ENCODE data around the gene COPZ2.

The COPZ2 gene

DNA sequence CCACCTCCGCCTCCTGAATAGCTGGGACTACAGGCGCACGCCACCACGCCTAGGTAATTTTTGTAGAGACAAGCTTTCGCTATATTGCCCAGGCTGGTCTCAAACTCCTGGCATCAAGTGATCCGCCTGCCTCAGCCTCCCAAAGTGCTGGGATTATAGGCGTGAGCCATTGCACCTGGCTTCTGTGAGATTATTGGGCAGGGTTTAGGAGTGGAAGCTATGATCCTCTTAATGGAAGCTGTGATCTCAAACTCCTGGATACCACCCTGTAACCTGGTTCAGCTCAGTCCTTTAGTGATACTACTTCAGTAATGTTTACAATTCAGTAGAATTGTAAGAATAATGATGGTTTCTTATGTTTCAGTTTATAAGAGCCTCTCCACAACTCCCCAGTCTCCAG lies 24.7 kb upstream of the COPZ2 start:
- H3K4me3 ChIP-seq (ENCODE audit: low read length), result no peak overlapping the region
- no peak for TF ChIP-seq ZNF274 (IDR thresholded peaks at IDR 0.05; ENCODE audit: low read depth, low read length)

DNA sequence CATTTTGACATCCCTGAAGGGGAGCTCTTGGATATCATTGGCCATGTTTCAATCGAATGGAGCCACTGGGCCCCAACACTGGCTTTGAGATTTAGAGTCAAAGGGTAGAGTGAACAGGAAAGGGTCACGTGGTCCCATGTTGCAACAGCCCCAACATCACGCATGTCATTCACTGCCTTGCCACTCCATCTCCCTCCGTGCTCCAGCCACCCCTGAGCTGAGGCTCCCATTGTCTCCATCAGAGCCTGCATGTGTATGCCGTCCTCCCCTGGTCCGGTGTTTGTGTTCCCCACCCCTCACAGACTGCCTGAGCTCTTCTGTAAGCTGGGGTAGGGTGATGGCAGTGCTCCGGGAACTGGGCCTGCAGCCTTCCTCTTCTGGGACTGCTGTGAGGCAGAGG lies 22.7 kb upstream of the COPZ2 start:
- H3K4me3 ChIP-seq (ENCODE audit: low read length), result no peak overlapping the region
- no peak for TF ChIP-seq ZNF274 (IDR thresholded peaks at IDR 0.05; ENCODE audit: low read depth, low read length)

DNA sequence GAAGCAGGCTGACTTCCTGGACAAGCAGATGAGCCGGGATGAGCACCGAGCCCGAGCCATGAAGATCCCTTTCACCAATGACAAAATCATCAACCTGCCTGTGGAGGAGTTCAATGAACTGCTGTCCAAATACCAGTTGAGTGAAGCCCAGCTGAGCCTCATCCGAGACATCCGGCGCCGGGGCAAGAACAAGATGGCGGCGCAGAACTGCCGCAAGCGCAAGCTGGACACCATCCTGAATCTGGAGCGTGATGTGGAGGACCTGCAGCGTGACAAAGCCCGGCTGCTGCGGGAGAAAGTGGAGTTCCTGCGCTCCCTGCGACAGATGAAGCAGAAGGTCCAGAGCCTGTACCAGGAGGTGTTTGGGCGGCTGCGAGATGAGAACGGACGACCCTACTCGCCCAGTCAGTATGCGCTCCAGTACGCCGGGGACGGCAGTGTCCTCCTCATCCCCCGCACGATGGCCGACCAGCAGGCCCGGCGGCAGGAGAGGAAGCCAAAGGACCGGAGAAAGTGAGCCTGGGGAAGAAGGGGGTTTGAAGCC lies 21.6 kb upstream of the COPZ2 start:
- H3K4me3 ChIP-seq (ENCODE audit: low read length), result no peak overlapping the region
- TF ChIP-seq ZNF274 (IDR thresholded peaks at IDR 0.05; ENCODE audit: low read depth, low read length), result no peak

DNA sequence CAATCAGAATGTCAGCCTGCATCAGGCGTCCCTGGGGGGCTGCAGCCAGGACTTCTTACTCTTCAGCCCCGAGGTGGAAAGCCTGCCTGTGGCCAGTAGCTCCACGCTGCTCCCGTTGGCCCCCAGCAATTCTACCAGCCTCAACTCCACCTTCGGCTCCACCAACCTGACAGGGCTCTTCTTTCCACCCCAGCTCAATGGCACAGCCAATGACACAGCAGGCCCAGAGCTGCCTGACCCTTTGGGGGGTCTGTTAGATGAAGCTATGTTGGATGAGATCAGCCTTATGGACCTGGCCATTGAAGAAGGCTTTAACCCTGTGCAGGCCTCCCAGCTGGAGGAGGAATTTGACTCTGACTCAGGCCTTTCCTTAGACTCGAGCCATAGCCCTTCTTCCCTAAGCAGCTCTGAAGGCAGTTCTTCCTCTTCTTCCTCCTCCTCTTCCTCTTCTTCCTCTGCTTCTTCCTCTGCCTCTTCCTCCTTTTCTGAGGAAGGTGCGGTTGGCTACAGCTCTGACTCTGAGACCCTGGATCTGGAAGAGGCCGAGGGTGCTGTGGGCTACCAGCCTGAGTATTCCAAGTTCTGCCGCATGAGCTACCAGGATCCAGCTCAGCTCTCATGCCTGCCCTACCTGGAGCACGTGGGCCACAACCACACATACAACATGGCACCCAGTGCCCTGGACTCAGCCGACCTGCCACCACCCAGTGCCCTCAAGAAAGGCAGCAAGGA lies 21.0 kb upstream of the COPZ2 start:
- TF ChIP-seq ZNF274 (IDR thresholded peaks at IDR 0.05; ENCODE audit: low read depth, low read length), result no peak
- H3K4me3 ChIP-seq (ENCODE audit: low read length), result no peak overlapping the region

DNA sequence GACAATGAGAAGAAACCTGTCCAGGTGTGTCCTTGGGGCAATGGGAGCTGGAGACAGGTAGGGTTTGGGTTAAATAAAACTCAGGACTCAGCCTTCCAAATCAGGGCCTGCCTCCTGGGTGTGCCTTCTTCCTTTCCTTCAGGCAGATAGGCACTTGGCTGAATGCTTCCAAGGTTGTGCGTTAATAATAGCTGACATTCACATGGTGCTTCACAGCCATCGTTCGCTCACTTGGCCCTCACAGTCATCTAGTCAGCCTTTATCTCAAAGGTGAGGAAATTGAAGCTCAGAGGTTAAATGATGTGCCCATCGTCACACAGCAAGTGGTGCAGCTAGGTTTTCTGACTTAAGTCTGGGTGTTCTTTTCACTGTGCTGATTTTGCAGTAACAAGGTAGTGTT lies 20.0 kb upstream of the COPZ2 start:
- no peak for TF ChIP-seq ZNF274 (IDR thresholded peaks at IDR 0.05; ENCODE audit: low read depth, low read length)
- H3K4me3 ChIP-seq (ENCODE audit: low read length), result no peak overlapping the region

DNA sequence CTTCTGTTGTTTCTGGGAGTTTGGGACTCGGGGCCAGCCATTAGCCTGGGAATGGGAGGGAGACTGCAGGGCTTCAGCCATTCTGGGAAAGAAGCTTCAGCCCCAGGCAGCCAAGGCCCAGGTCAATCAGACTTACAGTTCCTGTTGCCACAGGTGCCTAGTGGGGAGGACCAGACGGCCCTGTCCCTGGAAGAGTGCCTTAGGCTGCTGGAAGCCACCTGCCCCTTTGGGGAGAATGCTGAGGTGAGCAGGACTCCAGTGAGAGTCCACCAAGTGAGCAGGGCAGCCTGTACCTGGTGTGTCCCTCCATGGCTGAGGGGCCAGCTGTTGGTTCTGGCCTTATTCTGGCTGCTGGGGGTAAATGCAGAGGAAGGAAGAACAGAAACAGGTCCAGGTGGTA lies 19.3 kb upstream of the COPZ2 start:
- H3K4me3 ChIP-seq (ENCODE audit: low read length), result no peak overlapping the region
- TF ChIP-seq ZNF274 (IDR thresholded peaks at IDR 0.05; ENCODE audit: low read depth, low read length), result no peak

DNA sequence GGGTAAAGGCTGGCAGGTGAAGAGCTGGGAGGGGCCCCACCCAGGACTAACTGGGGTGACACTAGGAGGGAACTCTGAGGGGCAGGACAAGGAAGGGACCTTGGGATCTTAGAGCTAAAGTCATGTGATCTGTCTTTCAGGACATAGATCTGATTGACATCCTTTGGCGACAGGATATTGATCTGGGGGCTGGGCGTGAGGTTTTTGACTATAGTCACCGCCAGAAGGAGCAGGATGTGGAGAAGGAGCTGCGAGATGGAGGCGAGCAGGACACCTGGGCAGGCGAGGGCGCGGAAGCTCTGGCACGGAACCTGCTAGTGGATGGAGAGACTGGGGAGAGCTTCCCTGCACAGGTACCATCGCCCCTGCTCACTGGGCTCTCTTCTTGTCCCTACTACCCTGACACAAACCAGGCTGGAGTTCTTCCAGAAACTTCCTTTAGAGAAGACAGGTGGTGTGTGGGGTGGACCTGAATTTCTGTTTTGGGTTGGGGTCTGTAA lies 18.7 kb upstream of the COPZ2 start:
- no peak for TF ChIP-seq ZNF274 (IDR thresholded peaks at IDR 0.05; ENCODE audit: low read depth, low read length)
- peak overlapping the region; percentile 9; the same call in 1 of the 2 replicates for H3K4me3 ChIP-seq (ENCODE audit: low read length)

DNA sequence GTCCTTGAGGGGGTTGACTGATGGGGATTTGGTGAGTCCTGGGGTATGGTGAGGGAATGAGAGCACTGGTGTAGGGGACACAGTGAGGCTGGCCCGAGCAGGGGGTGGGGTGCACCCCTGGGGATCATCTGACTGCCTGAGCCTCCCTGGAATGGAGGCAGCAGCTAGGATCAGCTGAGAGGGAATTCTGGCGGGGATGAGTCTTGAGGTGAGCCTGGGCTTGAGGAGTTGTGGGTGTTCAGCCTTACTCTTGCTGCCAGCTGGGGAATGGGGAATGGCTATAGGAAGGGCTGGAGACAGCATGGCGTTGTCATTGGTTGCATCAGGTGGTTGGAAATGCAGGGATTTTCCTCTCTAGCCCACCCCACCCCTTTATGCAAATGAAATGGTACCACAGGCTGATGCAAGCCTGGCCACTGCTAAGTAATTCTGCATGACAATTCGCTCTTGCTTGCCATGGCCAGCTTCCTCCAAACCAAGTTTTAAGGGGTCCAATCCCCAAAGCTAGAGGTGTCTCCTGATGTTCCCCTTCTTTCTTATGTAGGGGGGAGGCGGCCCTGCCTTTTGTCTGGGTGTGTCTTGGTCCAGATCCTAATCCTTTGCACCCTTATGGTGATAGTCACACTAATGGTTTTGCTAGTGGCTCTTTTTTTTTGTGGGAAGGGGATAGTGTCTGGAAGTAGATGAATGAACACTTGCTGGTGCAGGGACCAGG lies 18.1 kb upstream of the COPZ2 start:
- no peak for TF ChIP-seq ZNF274 (IDR thresholded peaks at IDR 0.05; ENCODE audit: low read depth, low read length)
- peak overlapping the region; percentile 9; the same call in 1 of the 2 replicates for H3K4me3 ChIP-seq (ENCODE audit: low read length)

DNA sequence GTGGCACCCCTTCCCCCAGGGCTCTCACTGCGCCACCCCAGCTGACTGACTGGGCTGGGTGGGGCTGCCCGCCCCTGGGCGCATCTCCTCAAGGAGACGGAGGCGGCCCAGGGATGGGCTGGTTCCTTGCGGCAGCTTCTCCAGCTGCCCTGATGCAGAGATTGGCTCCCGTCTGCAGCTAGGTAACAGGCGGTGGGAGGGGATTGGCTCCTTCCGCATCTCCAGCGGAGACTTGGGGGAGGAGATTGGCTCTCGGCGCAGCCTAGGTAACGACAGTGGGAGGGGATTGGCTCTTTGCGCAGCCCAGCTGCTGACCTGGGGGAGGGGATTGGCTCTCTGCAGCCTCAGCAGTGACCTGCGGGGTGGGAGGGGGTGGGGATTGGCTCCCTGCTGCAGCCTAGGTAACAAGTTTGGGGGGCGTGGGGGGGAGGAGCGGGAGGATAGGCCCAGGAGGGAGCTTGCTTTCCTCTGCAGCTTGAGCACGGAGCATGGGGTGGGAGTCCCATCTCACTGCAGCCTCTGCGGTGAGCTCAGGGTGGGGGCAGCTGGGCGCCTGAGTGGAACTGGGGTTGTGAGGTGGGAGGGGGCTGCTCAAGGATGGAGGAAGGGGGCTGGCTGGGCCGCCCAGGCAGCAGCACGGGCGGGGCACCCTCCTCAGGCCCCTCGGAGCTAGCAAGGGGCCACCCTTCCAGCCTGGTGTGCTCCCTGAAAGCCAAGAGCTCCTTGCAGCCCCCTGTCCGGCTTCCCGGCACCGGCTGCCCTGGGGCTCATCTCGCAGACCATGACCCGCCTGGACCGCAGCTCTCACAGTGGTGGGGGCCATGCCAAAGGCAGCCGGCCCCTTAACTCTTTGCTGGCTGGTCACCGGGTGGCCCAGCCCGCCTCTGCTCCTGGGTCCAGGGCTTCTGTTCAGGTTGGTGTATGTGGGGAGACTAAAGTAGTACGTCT lies 16.9 kb upstream of the COPZ2 start:
- no peak for TF ChIP-seq ZNF274 (IDR thresholded peaks at IDR 0.05; ENCODE audit: low read depth, low read length)
- H3K4me3 ChIP-seq (ENCODE audit: low read length), result no peak overlapping the region

DNA sequence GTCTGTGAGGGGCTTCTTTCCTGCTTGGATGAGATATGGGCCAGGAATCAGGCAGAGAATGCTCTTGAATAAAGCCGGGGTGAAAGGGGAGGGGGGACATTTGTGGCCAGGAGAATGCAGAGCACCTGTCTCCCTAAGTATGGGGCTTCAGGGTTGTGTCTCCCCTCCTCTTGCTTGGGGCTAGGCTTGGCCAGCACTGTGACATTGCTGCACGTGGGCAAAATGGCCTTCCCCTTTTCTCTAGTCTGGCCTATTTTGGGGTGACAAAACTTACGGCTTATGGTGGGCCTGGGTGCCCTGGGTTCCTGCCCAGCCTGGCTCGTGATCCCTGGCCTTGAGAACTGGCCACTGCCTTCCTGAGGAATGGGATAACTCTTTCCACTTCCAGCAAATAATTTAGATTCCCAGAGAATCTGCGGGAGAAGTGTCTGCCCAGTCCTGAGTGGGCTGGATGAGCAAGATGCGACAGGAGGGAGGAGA lies 16.2 kb upstream of the COPZ2 start:
- no peak overlapping the region for H3K4me3 ChIP-seq (ENCODE audit: low read length)
- TF ChIP-seq ZNF274 (IDR thresholded peaks at IDR 0.05; ENCODE audit: low read depth, low read length), result no peak

DNA sequence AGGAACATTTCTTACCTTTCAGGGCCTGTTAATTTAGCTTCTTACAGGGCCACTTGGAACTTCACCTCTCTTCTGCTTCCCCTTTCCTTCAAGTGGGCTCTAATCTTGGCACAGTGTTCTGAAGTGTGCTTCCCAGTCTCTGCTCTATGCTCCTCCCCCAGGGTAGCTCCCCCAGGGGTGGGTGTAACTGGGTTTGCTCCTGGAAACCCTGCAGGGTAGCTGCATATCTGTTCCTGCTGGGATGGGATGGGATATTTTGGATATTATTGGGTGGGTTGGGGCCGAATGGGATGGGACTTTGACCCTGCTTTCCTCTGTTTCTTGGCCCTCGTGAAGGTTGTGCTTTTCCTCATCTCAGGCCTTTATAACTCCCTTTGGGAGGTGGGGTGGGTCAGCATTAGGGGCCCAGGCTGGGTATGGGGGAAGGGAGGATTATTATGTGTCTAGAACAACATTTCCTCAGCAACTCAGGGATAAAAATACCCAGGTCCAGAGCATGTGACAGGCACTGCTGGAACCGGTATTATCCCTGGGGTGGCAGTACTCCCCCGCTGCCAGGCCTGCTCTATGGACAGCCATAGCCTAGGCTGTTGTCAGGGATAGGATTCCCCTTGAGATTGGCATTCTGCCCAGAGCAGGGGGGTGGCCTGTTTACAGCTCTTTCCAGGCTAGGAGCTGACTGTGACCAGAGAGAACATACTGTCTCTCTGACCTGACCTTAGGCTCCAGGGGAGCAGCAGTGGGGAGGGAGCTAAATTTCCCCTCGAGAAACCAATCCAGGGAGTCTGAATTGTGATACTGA lies 15.6 kb upstream of the COPZ2 start:
- TF ChIP-seq ZNF274 (IDR thresholded peaks at IDR 0.05; ENCODE audit: low read depth, low read length), result no peak
- H3K4me3 ChIP-seq (ENCODE audit: low read length), result no peak overlapping the region

DNA sequence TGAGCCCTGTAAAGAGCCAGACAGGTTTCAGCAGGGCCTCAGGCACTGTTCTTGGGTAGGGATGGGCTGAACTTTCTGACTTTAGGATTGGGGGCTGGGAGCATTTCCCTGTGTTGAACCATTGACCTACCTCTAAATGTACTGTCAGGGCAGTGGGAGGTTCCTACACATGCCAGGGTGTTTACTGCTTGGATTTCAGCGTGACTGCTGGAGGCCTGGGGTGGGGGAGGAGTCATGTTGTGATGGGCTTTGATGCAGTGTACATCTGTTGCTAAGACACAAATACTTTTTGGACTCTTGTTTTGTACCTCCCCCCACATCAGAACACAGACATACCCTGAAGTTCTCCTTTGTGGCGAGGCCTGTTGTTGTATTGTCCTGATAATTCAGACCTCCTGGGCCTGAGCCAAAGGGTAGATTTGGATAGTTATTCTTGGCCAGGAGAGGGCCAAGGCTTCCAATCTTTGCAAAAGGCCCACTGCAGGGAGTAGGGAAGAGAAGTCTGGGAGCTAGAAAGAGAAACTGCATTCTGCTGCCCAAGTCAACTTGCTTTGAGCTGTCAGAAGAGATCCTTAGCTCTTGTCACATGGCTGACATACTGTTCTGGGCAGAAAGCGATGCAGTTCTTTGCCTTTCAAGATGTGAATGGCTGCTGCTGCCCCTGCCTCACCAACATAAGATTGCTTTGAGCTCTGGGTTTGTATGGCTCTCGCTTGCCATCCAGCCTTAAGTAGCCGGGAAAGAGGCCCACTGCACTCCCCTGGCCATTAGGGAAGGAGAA lies 14.3 kb upstream of the COPZ2 start:
- TF ChIP-seq ZNF274 (IDR thresholded peaks at IDR 0.05; ENCODE audit: low read depth, low read length), result no peak
- H3K4me3 ChIP-seq (ENCODE audit: low read length), result no peak overlapping the region; the same call in 1 of the 2 replicates
